GM13977 (cell line): Measurements from ENCODE around the gene ZFP1.

Experiments used
- DNase-seq: peaks from one replicate; pipeline ENCODE4 v3.0.0; 2012; ENCODE audit warnings: low spot score
- in situ Hi-C: fragments of 300-500 bp; cut with MboI; formaldehyde crosslinking; loops from one replicate; pipeline ENCODE4 v1.12.0; 2022; ENCODE audit warnings: low sequenced_read_pairs, low pct_unique_long_range_greater_than_20kb, mixed read lengths, inconsistent platforms; ENCODE audit not compliant: unreplicated experiment
- TF ChIP-seq, protein P1 (sequence below): IDR thresholded peaks from 2 replicates; pipeline ENCODE4 v1.5.1; 2012; ENCODE audit warnings: mild to moderate bottlenecking, control low read depth; ENCODE audit not compliant: insufficient read depth; ENCODE audit errors: extremely low read depth, missing control alignments

ZFP1 gene

DNA sequence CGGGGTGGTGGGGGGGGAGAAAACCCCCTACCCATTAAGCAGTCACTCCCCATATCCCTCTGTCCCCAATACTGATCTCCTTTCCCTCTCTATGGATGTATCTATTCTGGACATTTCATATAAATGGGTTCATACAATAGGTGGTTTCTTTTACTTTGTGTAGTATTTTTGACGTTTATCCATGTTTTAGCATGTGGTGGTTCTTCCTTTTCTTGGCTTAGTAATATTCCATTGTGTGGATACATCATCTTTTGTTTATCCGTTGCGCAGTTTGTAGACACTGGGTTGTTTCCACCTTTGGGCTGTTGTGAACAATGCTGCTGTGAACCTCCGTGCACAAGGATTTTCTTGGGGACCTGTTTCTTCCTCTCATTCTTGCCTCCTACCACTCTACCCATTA is 44.3 kb upstream of the ZFP1 start:
- no peak for DNase-seq
- in situ Hi-C loops = loop anchor here (10.0 kb wide), 1 partner anchor 109 kb away; the partner anchor contains the start of gene ZNRF1
- TF ChIP-seq, protein P1, sequence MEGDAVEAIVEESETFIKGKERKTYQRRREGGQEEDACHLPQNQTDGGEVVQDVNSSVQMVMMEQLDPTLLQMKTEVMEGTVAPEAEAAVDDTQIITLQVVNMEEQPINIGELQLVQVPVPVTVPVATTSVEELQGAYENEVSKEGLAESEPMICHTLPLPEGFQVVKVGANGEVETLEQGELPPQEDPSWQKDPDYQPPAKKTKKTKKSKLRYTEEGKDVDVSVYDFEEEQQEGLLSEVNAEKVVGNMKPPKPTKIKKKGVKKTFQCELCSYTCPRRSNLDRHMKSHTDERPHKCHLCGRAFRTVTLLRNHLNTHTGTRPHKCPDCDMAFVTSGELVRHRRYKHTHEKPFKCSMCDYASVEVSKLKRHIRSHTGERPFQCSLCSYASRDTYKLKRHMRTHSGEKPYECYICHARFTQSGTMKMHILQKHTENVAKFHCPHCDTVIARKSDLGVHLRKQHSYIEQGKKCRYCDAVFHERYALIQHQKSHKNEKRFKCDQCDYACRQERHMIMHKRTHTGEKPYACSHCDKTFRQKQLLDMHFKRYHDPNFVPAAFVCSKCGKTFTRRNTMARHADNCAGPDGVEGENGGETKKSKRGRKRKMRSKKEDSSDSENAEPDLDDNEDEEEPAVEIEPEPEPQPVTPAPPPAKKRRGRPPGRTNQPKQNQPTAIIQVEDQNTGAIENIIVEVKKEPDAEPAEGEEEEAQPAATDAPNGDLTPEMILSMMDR = no peak

DNA sequence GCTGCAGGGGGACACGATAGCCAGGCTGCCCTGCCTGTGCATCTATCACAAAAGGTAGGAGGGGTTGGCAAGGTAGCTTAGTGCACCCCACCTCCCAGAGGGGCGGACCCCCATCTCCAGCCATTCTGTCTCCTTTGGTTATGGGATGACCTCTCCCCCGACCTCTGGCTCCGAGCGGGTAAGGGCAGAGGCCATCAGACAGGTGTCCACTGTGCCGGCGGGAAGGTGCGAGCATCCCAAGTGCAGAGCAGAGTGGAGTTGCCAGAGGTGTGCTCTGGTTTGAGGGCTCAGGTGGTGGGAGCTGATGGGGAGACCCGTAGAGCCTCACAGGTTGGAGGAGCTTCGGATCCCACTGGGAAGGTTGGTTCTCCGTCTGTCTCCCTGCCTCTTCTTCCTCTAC is 43.5 kb upstream of the ZFP1 start:
- TF ChIP-seq, protein P1 = no peak
- in situ Hi-C loops = loop anchor here (10.0 kb wide), 1 partner anchor 110 kb away; the partner anchor contains the start of gene ZNRF1
- no peak for DNase-seq

DNA sequence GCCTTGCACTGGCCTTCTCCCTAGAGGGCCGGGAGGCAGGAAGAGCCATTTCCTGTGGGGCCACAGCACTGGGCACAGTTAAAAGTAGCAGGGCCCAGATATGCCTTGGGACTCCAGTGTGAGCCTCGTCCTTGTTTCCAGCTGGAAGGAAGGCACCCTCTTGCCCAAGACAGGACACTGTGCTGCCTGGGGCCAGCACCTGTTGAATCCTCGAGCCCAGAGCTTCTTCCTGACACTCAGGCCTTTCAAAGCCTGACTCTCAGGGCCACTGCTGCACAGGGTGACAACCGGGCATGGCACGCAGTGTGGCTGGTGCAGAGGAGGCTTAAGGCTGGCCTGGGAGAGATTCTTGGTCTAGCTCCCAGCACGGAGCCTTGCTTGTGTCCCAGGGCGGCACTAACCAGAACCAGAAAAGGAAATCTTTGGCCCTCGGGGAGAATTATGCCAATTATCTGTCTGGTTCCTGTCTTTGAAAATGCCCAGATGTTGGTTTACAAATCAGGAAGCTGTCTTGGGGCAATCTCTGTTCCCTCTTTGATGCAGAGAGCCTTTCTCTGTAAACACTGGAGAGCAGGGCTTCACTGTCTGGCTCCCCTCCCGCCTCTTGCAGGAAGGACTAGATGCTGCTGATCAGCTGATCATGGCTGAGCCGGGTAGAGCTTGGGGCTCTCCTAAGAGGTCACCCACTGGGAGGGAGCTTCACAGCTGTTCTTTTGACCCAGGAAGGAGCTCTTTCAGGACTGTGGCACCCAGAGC is 42.8 kb upstream of the ZFP1 start:
- TF ChIP-seq, protein P1 = no peak

DNA sequence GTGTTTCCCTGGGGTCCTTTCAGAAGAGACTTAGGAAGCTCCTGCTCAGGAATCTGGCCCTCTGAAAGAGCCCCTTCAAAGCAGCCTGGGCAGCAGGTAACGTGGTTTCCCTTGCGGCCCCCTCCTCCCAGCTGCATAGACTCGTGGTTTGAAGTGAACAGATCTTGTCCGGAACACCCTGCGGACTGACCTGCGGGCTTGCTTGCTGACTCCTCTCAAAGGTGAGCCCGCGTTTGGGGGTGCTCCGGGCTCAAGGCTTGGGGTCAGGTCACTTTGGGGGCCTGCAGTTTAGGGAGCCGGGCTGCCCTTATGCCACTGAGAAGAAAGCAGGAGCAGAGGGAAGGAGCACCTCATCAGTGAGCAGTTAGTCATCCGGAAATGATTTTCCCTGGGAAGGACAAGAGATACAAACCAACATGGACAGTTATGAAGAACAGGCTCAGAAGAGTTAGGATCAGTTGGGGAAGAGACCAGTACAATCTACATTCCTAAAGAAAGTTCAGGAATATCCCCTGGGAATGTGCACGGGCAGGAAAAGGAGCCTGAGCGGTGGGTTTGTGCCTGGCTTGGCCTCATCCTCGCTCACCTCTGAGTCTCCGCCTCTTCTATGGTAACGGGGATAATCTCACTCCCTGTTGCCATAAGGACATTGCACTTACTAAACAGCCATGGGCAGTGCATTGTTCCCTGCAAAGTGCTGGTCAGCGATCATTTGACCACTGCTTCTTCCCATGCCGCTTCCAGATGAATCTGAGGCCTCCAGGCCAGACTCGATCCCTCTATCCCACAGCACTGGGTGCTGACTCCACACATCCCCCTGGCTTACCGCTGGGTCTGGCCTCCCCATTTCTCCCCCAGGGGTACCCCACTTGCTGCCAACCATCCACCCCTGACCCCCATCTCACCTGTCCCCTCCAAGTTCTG is 41.7 kb upstream of the ZFP1 start:
- DNase-seq = no peak

More for the DNA sequence above, 42.8 kb upstream of the ZFP1 start:
- in situ Hi-C loops = loop anchor here (10.0 kb wide), 1 partner anchor 111 kb away; the partner anchor contains the start of gene ZNRF1
- DNase-seq = no peak

DNA sequence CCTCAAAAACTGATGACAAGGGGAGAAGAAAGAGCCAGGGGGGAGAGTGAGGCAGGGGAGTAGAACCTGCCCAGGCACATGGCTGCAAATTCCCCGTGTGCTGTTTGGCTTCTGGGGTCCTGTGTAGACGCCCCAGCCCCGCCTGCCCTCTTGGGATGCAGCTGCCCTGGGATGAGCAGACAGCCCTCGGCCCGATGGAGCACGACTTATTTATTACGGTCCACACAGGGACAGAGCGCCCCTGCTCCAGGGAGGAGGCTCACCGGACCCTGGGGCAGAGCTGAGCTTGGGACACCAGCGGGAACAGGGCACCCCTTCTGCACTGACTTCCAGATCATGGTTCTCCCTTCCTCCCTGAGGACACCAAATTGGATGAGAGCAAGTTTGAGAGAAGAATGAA is 40.8 kb upstream of the ZFP1 start:
- TF ChIP-seq, protein P1 = no peak
- no peak for DNase-seq
- in situ Hi-C loops = loop anchor here (10.0 kb wide), 1 partner anchor 113 kb away; the partner anchor contains the start of gene ZNRF1

More for the DNA sequence above, 41.7 kb upstream of the ZFP1 start:
- TF ChIP-seq, protein P1 = no peak
- in situ Hi-C loops = loop anchor here (10.0 kb wide), 1 partner anchor 112 kb away; the partner anchor contains the start of gene ZNRF1

DNA sequence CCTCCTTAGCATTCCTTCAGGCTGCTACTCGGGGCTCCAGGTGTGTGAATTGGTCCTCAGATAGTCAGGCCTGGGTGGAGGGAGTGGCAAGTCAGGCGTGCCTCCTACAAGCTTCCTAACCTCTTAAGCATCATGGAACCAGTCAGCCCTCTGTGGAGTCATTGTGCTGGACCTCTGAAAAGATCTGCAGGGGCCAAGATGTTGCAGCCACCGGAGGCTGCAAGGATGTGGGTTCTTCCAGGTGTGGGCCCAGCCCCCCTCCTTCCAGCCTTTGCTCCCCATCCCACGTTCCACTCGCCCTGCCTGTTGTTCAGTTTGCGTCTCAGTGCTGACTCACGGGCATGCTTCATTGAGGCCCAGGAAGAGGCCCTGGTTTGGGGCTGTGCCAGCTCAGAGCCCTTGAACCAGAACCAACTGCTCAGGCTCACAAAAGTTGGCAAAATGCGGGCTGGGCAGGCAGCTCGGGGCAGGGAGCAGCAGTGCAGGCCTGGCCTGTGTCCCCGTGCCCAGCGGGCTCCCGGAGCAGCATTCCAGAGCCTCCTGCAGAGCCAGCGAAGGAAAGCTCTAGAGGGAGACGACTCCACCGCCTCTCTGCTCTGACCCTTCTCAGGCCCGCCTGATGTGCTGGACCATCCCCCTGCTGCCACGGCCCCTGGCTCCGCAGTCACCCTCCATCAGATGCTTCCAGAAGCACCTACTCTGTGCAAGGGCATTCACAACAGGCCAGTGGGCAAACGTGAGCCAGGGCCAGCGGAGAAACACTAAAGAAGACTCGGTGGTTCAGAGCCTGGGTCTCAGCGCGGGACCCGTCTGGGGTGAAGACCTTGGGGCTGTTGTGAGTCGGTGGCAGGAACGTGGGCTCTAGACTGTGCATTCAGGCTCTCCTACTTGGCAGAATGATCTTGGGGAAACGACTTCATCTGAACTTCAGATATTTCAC is 39.3 kb upstream of the ZFP1 start:
- TF ChIP-seq, protein P1 = no peak
- in situ Hi-C loops = loop anchor here (10.0 kb wide), 1 partner anchor 114 kb away; the partner anchor contains the start of gene ZNRF1
- no peak for DNase-seq
